Hair follicular keratinocyte (primary cell): ENCODE results near the gene SLC16A8. TPM values are rescaled to one million over a fixed set of nuclear protein-coding genes. Genes with fewer than 3 reads are reported as not detected.

Experiments used
- total RNA-seq: library from RNA; depleted of rRNA; stranded (reverse); fragments of >200 nt; gene quantifications from 2 replicates; pipeline ENCODE4 v1.2.3, GENCODE V29; 2015

The SLC16A8 gene, protein sequence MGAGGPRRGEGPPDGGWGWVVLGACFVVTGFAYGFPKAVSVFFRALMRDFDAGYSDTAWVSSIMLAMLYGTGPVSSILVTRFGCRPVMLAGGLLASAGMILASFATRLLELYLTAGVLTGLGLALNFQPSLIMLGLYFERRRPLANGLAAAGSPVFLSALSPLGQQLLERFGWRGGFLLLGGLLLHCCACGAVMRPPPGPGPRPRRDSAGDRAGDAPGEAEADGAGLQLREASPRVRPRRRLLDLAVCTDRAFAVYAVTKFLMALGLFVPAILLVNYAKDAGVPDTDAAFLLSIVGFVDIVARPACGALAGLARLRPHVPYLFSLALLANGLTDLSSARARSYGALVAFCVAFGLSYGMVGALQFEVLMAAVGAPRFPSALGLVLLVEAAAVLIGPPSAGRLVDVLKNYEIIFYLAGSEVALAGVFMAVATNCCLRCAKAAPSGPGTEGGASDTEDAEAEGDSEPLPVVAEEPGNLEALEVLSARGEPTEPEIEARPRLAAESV
- total RNA-seq: not detected in 2 replicates

GRCh38 chr22:38083931-38084631, at the start of gene SLC16A8:
TSS of gene SLC16A8 (minus strand) at chr22:38084184. CDS start at chr22:38082873, 1,311 bp downstream.

DNA sequence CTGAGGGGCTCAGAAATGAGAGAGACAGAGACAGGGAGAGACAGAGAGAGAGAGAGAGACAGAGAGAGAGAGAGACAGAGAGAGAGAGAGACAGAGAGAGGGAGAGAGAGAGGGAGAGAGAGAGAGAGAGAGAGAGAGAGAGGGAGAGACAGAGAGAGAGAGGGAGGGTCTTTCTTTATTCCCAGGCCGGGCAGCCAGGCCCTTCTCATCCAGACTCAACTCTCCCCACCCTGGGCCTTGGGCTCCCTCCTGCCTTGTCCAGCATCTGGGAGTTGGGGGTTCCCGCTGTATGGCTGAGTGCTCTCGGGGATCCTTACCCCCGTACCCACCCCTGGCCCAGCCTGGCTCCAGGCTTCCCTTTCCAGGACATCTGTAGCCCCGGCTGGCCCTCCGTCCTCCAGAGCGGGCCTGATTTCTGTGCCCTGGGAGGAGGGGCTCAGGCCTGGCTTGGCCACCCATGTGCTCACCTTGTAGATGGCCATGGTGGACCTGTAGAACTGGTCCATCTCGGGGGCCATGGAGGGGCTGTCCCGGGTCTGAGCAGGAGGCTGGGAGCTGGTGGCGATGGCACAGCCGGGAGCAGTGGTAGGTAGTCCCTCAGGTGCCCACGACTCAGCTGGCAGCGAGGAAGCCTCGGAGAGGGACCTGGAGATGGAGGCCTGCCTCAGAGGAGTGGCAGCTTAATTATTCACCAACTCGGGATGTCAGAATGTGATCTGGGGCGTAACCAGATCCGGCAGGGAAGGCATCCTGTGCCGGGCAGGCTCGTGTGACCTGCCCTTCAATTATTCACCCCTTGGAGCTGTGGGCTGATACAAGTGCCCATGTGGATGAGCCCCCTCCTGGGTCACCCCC, 26.3 kb upstream of the SLC16A8 start, which contains the start of gene BAIAP2L2:
TSS of gene BAIAP2L2 (minus strand) at position 677 of the 855 bp plus-strand sequence. CDS start at position 518, 159 bp downstream.

GRCh38 chr22:38056969-38057891, 26.8 kb downstream of the SLC16A8 start, which contains the start of gene PICK1:
TSS of gene PICK1 (plus strand) at chr22:38057404. CDS start at chr22:38057810, 406 bp downstream.

Other genes starting within 250 kb of the SLC16A8 start
- gene ANKRD54, start 239.8 kb downstream of the SLC16A8 start, total RNA-seq: 41.6 and 43.0 TPM in 2 replicates
- gene EIF3L, start 234.8 kb downstream of the SLC16A8 start, total RNA-seq: 333 and 393 TPM in 2 replicates
- 105 and 126 TPM in 2 replicates for gene MICALL1, start 177.9 kb downstream of the SLC16A8 start, total RNA-seq
- not detected in 2 replicates for gene C22orf23, start 130.6 kb downstream of the SLC16A8 start, total RNA-seq
- gene POLR2F, start 130.5 kb downstream of the SLC16A8 start, total RNA-seq: 69.7 and 134 TPM in 2 replicates
- gene SOX10, start 99.6 kb downstream of the SLC16A8 start, total RNA-seq: not detected in 2 replicates
- gene PICK1, start 26.8 kb downstream of the SLC16A8 start, total RNA-seq: 20.2 and 42.6 TPM in 2 replicates
- 7.1 and 16.0 TPM in 2 replicates for gene BAIAP2L2, start 26.5 kb upstream of the SLC16A8 start, total RNA-seq
- 3.6 and 7.0 TPM in 2 replicates for gene PLA2G6, start 97.6 kb upstream of the SLC16A8 start, total RNA-seq
- gene MAFF, start 117.8 kb upstream of the SLC16A8 start, total RNA-seq: 18.5 and 44.9 TPM in 2 replicates
- 52.1 and 55.1 TPM in 2 replicates for gene TMEM184B, start 188.8 kb upstream of the SLC16A8 start, total RNA-seq
- 181 and 214 TPM in 2 replicates for gene CSNK1E, start 233.2 kb upstream of the SLC16A8 start, total RNA-seq